OCI-LY1 (cell line): ENCODE measurements around the gene PDGFD.

Experiments used
- H2AFZ ChIP-seq: fragments of 200-600 bp; sonication (generic), shearing (Covaris generic); 2 replicates; pipeline ENCODE4 v1.6.0; 2014; ENCODE audit warnings: antibody characterized with exemption, mild to moderate bottlenecking, low read length
- H3F3A ChIP-seq: fragments of 200-600 bp; sonication (generic), shearing (Covaris generic); 2 replicates; pipeline ENCODE4 v1.6.0; 2014; ENCODE audit warnings: mild to moderate bottlenecking, antibody characterized with exemption, low read length, moderate library complexity; ENCODE audit not compliant: insufficient read depth
- H3K27ac ChIP-seq: fragments of 200-600 bp; sonication (generic); 2 replicates; pipeline ENCODE4 v1.5.1; 2014; ENCODE audit warnings: low read length, mixed run types, mild to moderate bottlenecking, low read depth; ENCODE audit not compliant: poor library complexity, severe bottlenecking
- H3K27me3 ChIP-seq: fragments of 200-600 bp; sonication (generic); 2 replicates; pipeline ENCODE4 v1.6.0; 2014; ENCODE audit warnings: antibody characterized with exemption, mild to moderate bottlenecking, low read length, moderate library complexity; ENCODE audit not compliant: insufficient read depth
- H3K36me3 ChIP-seq: fragments of 200-600 bp; sonication (generic); 2 replicates; pipeline ENCODE4 v1.6.1; 2014; ENCODE audit warnings: mild to moderate bottlenecking, antibody characterized with exemption, low read length, moderate library complexity, mixed read lengths; ENCODE audit not compliant: insufficient read depth
- H3K4me1 ChIP-seq: fragments of 200-600 bp; sonication (generic); 2 replicates; pipeline ENCODE4 v1.5.1; 2014; ENCODE audit warnings: mild to moderate bottlenecking, low read length, moderate library complexity; ENCODE audit not compliant: insufficient read depth, severe bottlenecking
- H3K4me2 ChIP-seq: fragments of 200-600 bp; sonication (generic), shearing (Covaris generic); 2 replicates; pipeline ENCODE4 v1.6.1; 2014; ENCODE audit warnings: low read length
- H3K4me3 ChIP-seq: fragments of 200-600 bp; sonication (generic); 2 replicates; pipeline ENCODE4 v1.5.1; 2014; ENCODE audit warnings: low read length, low read depth, mild to moderate bottlenecking, mixed read lengths; ENCODE audit not compliant: poor library complexity, severe bottlenecking
- H3K79me2 ChIP-seq: fragments of 200-600 bp; shearing (Covaris generic); 2 replicates; pipeline ENCODE4 v1.6.1; 2016; ENCODE audit warnings: mixed run types, low read length, mixed read lengths; ENCODE audit not compliant: insufficient read depth
- H3K9ac ChIP-seq: fragments of 200-600 bp; sonication (generic), shearing (Covaris generic); 2 replicates; pipeline ENCODE4 v1.6.1; 2014; ENCODE audit warnings: mild to moderate bottlenecking, low read length, mixed read lengths
- H3K9me2 ChIP-seq: fragments of 200-600 bp; sonication (generic), shearing (Covaris generic); 2 replicates; pipeline ENCODE4 v1.6.1; 2014; ENCODE audit warnings: low read depth, mild to moderate bottlenecking, low read length, mixed read lengths
- H3K9me3 ChIP-seq: fragments of 200-600 bp; shearing (Covaris generic); 2 replicates; pipeline ENCODE4 v1.6.1; 2014; ENCODE audit warnings: low read length, mixed read lengths
- H4K20me1 ChIP-seq: fragments of 200-600 bp; sonication (generic), shearing (Covaris generic); 2 replicates; pipeline ENCODE4 v1.6.0; 2016; ENCODE audit warnings: mild to moderate bottlenecking, low read length; ENCODE audit not compliant: insufficient read depth
- EZH2 ChIP-seq: fragments of 200-600 bp; sonication (generic), shearing (Covaris generic); IDR thresholded peaks from 2 replicates; pipeline ENCODE4 v1.8.0; 2017; ENCODE audit warnings: borderline replicate concordance, mixed run types, mild to moderate bottlenecking, antibody characterized with exemption, low read length, moderate library complexity, mixed read lengths
- TF ChIP-seq, protein P1 (sequence below): fragments of 200-600 bp; sonication (generic), shearing (Covaris generic); IDR thresholded peaks from 2 replicates; pipeline ENCODE4 v1.5.1; 2017; ENCODE audit warnings: mild to moderate bottlenecking, antibody characterized with exemption, low read length, moderate library complexity, mixed read lengths

The PDGFD gene

GRCh38 chr11:103907548-103908455 lies 256.1 kb downstream of the PDGFD start:
- Histone ChIP-seq H3K9me2 (no peaks in the 10 kb centered on the region), H3K4me3 (peak overlapping the region; percentile 35), H3K27ac (peak overlapping the region; percentile 97), H4K20me1 (no peaks in the 10 kb centered on the region), H3K9ac (peak overlapping the region; percentile 55), H2AFZ (peak overlapping the region; percentile 80; the same call in 1 of the 2 replicates), H3K9me3 (no peaks in the 10 kb centered on the region), H3K4me2 (peak overlapping the region; percentile 51), H3K27me3 (no peaks in the 10 kb centered on the region), H3K79me2 (no peaks in the 10 kb centered on the region), H3K36me3 (no peaks in the 10 kb centered on the region), H3K4me1 (peaks cover 61% of the 10 kb centered on the region), H3F3A (0 out of 2 replicates have a peak, but pooled peaks cover 11% of the 10 kb centered on the region)
- TF ChIP-seq EZH2: no peak
- TF ChIP-seq, protein P1, sequence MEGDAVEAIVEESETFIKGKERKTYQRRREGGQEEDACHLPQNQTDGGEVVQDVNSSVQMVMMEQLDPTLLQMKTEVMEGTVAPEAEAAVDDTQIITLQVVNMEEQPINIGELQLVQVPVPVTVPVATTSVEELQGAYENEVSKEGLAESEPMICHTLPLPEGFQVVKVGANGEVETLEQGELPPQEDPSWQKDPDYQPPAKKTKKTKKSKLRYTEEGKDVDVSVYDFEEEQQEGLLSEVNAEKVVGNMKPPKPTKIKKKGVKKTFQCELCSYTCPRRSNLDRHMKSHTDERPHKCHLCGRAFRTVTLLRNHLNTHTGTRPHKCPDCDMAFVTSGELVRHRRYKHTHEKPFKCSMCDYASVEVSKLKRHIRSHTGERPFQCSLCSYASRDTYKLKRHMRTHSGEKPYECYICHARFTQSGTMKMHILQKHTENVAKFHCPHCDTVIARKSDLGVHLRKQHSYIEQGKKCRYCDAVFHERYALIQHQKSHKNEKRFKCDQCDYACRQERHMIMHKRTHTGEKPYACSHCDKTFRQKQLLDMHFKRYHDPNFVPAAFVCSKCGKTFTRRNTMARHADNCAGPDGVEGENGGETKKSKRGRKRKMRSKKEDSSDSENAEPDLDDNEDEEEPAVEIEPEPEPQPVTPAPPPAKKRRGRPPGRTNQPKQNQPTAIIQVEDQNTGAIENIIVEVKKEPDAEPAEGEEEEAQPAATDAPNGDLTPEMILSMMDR: no peak

DNA sequence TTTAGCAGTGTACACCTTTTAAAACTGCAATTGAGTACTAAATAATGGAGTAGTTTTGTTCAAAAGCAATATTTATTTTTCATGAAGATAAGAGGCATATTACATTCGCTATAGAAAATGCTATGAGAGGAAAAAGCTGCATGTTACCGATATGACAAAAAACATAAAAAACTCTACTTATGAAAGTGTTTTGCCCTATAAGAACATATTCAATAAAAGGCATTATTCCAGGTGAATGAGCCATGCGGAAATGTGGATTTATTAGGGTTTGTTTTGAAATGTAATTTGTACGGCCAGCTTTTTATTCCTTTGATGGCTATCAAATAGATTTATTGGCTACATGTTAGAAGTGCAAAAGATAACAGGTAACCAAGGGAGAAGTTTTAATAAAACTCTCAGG lies 256.8 kb downstream of the PDGFD start:
- Histone ChIP-seq H3K9ac (peak overlapping the region; percentile 55), H3K4me3 (peak overlapping the region; percentile 35), H3K27me3 (no peaks in the 10 kb centered on the region), H3K4me2 (peak overlapping the region; percentile 51), H3F3A (0 out of 2 replicates have a peak, but pooled peaks cover 11% of the 10 kb centered on the region), H3K79me2 (no peaks in the 10 kb centered on the region), H3K9me2 (no peaks in the 10 kb centered on the region), H3K4me1 (peaks cover 61% of the 10 kb centered on the region), H3K27ac (peak overlapping the region; percentile 97), H2AFZ (peak overlapping the region; percentile 80; the same call in 1 of the 2 replicates), H4K20me1 (no peaks in the 10 kb centered on the region), H3K36me3 (no peaks in the 10 kb centered on the region), H3K9me3 (no peaks in the 10 kb centered on the region)
- TF ChIP-seq, protein P1: no peak
- TF ChIP-seq EZH2: no peak

DNA sequence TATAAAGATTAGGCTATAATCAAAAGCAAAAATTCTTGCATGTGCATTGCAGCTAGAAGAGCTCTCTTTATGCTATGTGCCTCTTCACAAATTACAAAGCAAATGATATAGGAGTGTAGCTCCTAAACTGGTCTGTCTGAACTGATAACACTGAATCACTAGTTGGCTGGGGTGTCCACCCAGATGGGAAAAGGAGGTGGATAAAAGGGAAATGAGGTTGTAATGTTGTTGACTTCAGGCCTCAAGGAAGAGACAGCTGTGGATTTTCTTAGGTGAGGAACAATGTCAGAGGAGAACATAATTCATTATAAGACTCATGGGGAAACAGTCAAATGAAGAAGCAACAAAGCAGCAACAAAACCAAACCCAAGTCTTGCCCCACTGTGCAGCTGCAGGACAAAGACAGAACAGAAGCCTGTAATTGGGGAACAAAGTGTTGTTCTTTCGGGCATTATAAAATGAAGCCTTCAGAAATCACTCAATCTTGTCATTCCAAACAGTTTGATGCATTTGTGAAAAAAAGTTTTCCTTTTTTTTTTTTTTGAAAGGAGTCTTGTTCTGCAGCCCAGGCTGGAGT lies 257.6 kb downstream of the PDGFD start:
- no peaks in the 10 kb centered on the region for H4K20me1 ChIP-seq
- H3K4me3 ChIP-seq: peak overlapping the region; percentile 35
- H3K9ac ChIP-seq: peak overlapping the region; percentile 55; the same call in 1 of the 2 replicates
- H3K36me3 ChIP-seq: no peaks in the 10 kb centered on the region
- H2AFZ ChIP-seq: peak overlapping the region; percentile 72; the same call in 1 of the 2 replicates
- H3K27ac ChIP-seq: peak overlapping the region; percentile 97
- peaks cover 61% of the 10 kb centered on the region for H3K4me1 ChIP-seq
- H3K9me2 ChIP-seq: no peaks in the 10 kb centered on the region
- 0 out of 2 replicates have a peak, but pooled peaks cover 11% of the 10 kb centered on the region for H3F3A ChIP-seq
- no peaks in the 10 kb centered on the region for H3K9me3 ChIP-seq
- H3K79me2 ChIP-seq: no peaks in the 10 kb centered on the region
- TF ChIP-seq EZH2: no peak
- TF ChIP-seq, protein P1: no peak
- no peaks in the 10 kb centered on the region for H3K27me3 ChIP-seq
- peak overlapping the region; percentile 51 for H3K4me2 ChIP-seq
